Fibroblast of skin of abdomen (primary cell): ENCODE data around the gene STAG3. TPM values are rescaled to one million over a fixed set of nuclear protein-coding genes. Genes with fewer than 3 reads are reported as not detected.
A peak's percentile ranks its signal among the peaks of the same experiment; 100 is the strongest.
"Not testable (repeated sequence)": the region's sequence is repeated elsewhere in the genome, so short reads cannot be mapped to it uniquely, and the experiment has no call there.

Source experiments
- DNase-seq: peaks from one replicate; pipeline ENCODE4 v3.0.0-alpha.2; 2013
- polyA plus RNA-seq, 2 experiments: library from polyadenylated mRNA; unstranded; fragments of 120-200 nt; gene quantifications; one replicate each; pipeline ENCODE4 v1.2.1, GENCODE V29; 2013; ENCODE audit not compliant: insufficient read length in 2 of 2

Gene STAG3
- polyA plus RNA-seq (2013, experiment 1 of 2; ENCODE audit: insufficient read length): 3.9 TPM
- polyA plus RNA-seq (2013, experiment 2 of 2; ENCODE audit: insufficient read length): 3.3 TPM

- peak; percentile 97 for DNase-seq
Observed at GRCh38 chr7:100177045-100178001, at the start of gene STAG3, which contains the start of gene GPC2. Gene STAG3 (plus strand): TSS chr7:100177918. CDS start chr7:100180557, 2,639 bp downstream. Gene GPC2 (minus strand): TSS chr7:100177381. CDS start chr7:100177199, 182 bp downstream.

- DNase-seq: no peak
Observed at GRCh38 chr7:100128637-100128963, 49.1 kb upstream of the STAG3 start.

- DNase-seq: not testable (repeated sequence)
Observed at GRCh38 chr7:100130220-100130607, 47.5 kb upstream of the STAG3 start.

- DNase-seq: peak; percentile 51
Observed at GRCh38 chr7:100130608-100131453, 46.9 kb upstream of the STAG3 start.

- no peak for DNase-seq
Observed at GRCh38 chr7:100132126-100132525, 45.6 kb upstream of the STAG3 start.

GRCh38 chr7:100132697-100133151, 45.0 kb upstream of the STAG3 start:
- DNase-seq: peak; percentile 59

- no peak for DNase-seq
Observed at GRCh38 chr7:100137851-100138760, 39.6 kb upstream of the STAG3 start.

GRCh38 chr7:100141555-100141949, 36.2 kb upstream of the STAG3 start:
- DNase-seq: no peak

- DNase-seq: no peak
Observed at GRCh38 chr7:100142461-100142860, 35.3 kb upstream of the STAG3 start.

- DNase-seq: not testable (repeated sequence)
Observed at GRCh38 chr7:100146350-100146749, 31.4 kb upstream of the STAG3 start.

- DNase-seq: no peak
Observed at GRCh38 chr7:100147278-100147677, 30.4 kb upstream of the STAG3 start.

GRCh38 chr7:100148225-100148558, 29.5 kb upstream of the STAG3 start:
- no peak for DNase-seq

- DNase-seq: peak; percentile 99
Observed at GRCh38 chr7:100148559-100149328, 29.0 kb upstream of the STAG3 start, which contains the start of gene LAMTOR4. Gene LAMTOR4 (plus strand): TSS chr7:100148918. CDS start chr7:100148973, 55 bp downstream.

- DNase-seq: no peak
Observed at GRCh38 chr7:100152404-100152803, 25.3 kb upstream of the STAG3 start.

- DNase-seq: no peak
Observed at GRCh38 chr7:100152937-100153666, 24.6 kb upstream of the STAG3 start.

- DNase-seq: no peak
Observed at GRCh38 chr7:100153708-100154535, 23.8 kb upstream of the STAG3 start.

- no peak for DNase-seq
Observed at GRCh38 chr7:100154651-100155491, 22.8 kb upstream of the STAG3 start.

- no peak for DNase-seq
Observed at GRCh38 chr7:100155553-100156317, 22.0 kb upstream of the STAG3 start.
